Duodenal mucosa (tissue), 2 donors: ENCODE results near the gene CYB5D1.

ENCODE experiments used
- H3K27ac ChIP-seq: one replicate; pipeline ENCODE4 v1.7.0; 2013; ENCODE audit warnings: low read depth, low read length
- H3K27me3 ChIP-seq, 2 donors: one replicate each; pipeline ENCODE4 v1.7.0; 2013; ENCODE audit warnings: low read length in 2 of 2, control low read depth in 1 of 2; ENCODE audit not compliant: insufficient read depth in 2 of 2, control insufficient read depth in 1 of 2
- H3K36me3 ChIP-seq, 2 donors: one replicate each; pipeline ENCODE4 v1.7.0; 2013; ENCODE audit warnings: low read length in 2 of 2, control low read depth in 1 of 2; ENCODE audit not compliant: insufficient read depth in 2 of 2, control insufficient read depth in 1 of 2
- H3K4me1 ChIP-seq, 2 donors: one replicate each; pipeline ENCODE4 v1.7.0; 2013; ENCODE audit warnings: low read length in 2 of 2, control low read depth in 1 of 2; ENCODE audit not compliant: insufficient read depth in 2 of 2, control insufficient read depth in 1 of 2
- H3K4me3 ChIP-seq, 2 donors: one replicate each; pipeline ENCODE4 v1.7.0; 2013; ENCODE audit warnings: low read length in 2 of 2, low read depth in 1 of 2
- H3K9ac ChIP-seq, 2 donors: one replicate each; pipeline ENCODE4 v1.7.0; 2013; ENCODE audit warnings: low read length in 2 of 2, low read depth in 1 of 2
- H3K9me3 ChIP-seq, 2 donors: one replicate each; pipeline ENCODE4 v1.7.0; 2013; ENCODE audit warnings: low read length in 2 of 2, control low read depth in 1 of 2; ENCODE audit not compliant: control insufficient read depth in 1 of 2

The CYB5D1 gene

GRCh38 chr17:7820231-7820630 is 37.6 kb upstream of the CYB5D1 start:
- Histone ChIP-seq H3K27me3 (peaks cover 0 to 4% of the 10 kb centered on the region in 2 donors), H3K27ac (no peak overlapping the region), H3K4me3 (no peak overlapping the region), H3K9me3 (no peaks in the 10 kb centered on the region), H3K36me3 (no peaks in the 10 kb centered on the region), H3K9ac (no peak overlapping the region), H3K4me1 (no peaks in the 10 kb centered on the region)

- no peak overlapping the region for H3K4me3 ChIP-seq
- H3K27ac ChIP-seq = no peak overlapping the region
- peaks cover 0 to 4% of the 10 kb centered on the region in 2 donors for H3K27me3 ChIP-seq
- no peak overlapping the region for H3K9ac ChIP-seq
- H3K9me3 ChIP-seq = no peaks in the 10 kb centered on the region
- H3K4me1 ChIP-seq = peaks cover 0 to 5% of the 10 kb centered on the region in 2 donors
- no peaks in the 10 kb centered on the region for H3K36me3 ChIP-seq
These were observed 35.7 kb upstream of the CYB5D1 start for GRCh38 chr17:7822126-7822525.

- H3K4me3 ChIP-seq = no peak overlapping the region
- peaks cover 0 to 4% of the 10 kb centered on the region in 2 donors for H3K27me3 ChIP-seq
- H3K27ac ChIP-seq = no peak overlapping the region
- H3K9me3 ChIP-seq = no peaks in the 10 kb centered on the region
- no peaks in the 10 kb centered on the region for H3K36me3 ChIP-seq
- H3K4me1 ChIP-seq = peaks cover 0 to 5% of the 10 kb centered on the region in 2 donors
- H3K9ac ChIP-seq = no peak overlapping the region
These were observed 34.2 kb upstream of the CYB5D1 start for GRCh38 chr17:7823581-7824001.

- H3K9me3 ChIP-seq = no peaks in the 10 kb centered on the region
- no peak overlapping the region for H3K27ac ChIP-seq
- no peaks in the 10 kb centered on the region for H3K36me3 ChIP-seq
- peaks cover 0 to 4% of the 10 kb centered on the region in 2 donors for H3K27me3 ChIP-seq
- no peak overlapping the region for H3K4me3 ChIP-seq
- H3K4me1 ChIP-seq = peaks cover 0 to 5% of the 10 kb centered on the region in 2 donors
- H3K9ac ChIP-seq = no peak overlapping the region
These were observed 33.5 kb upstream of the CYB5D1 start for GRCh38 chr17:7824021-7824924.

- Histone ChIP-seq H3K27me3 (peaks cover 0 to 4% of the 10 kb centered on the region in 2 donors), H3K4me1 (peaks cover 0 to 5% of the 10 kb centered on the region in 2 donors), H3K27ac (no peak overlapping the region), H3K36me3 (no peaks in the 10 kb centered on the region), H3K9me3 (no peaks in the 10 kb centered on the region), H3K9ac (no peak overlapping the region), H3K4me3 (no peak overlapping the region)
These were observed 32.4 kb upstream of the CYB5D1 start for GRCh38 chr17:7825206-7825990.

GRCh38 chr17:7830616-7831015 is 27.2 kb upstream of the CYB5D1 start:
- Histone ChIP-seq H3K4me1 (peaks cover 8 to 16% of the 10 kb centered on the region in 2 donors), H3K9me3 (no peaks in the 10 kb centered on the region), H3K27me3 (no peaks in the 10 kb centered on the region), H3K36me3 (no peaks in the 10 kb centered on the region), H3K9ac (no peak overlapping the region), H3K27ac (no peak overlapping the region), H3K4me3 (no peak overlapping the region)

GRCh38 chr17:7831233-7831632 is 26.6 kb upstream of the CYB5D1 start:
- Histone ChIP-seq H3K36me3 (no peaks in the 10 kb centered on the region), H3K9me3 (no peaks in the 10 kb centered on the region), H3K4me3 (no peak overlapping the region), H3K4me1 (peaks cover 5 to 16% of the 10 kb centered on the region in 2 donors), H3K9ac (no peak overlapping the region), H3K27ac (no peak overlapping the region), H3K27me3 (no peaks in the 10 kb centered on the region)

GRCh38 chr17:7832431-7832830 is 25.4 kb upstream of the CYB5D1 start:
- H3K4me3 ChIP-seq = no peak overlapping the region

GRCh38 chr17:7833011-7833794 is 24.6 kb upstream of the CYB5D1 start:
- no peaks in the 10 kb centered on the region for H3K9me3 ChIP-seq
- no peak overlapping the region for H3K27ac ChIP-seq
- H3K36me3 ChIP-seq = no peaks in the 10 kb centered on the region
- no peaks in the 10 kb centered on the region for H3K27me3 ChIP-seq
- H3K4me1 ChIP-seq = peaks cover 19 to 31% of the 10 kb centered on the region in 2 donors
- H3K4me3 ChIP-seq = peak overlapping the region; percentile 82 to 92
- peak overlapping the region in 1 of 2 donors; percentile 77 for H3K9ac ChIP-seq

More at GRCh38 chr17:7832431-7832830, 25.4 kb upstream of the CYB5D1 start:
- no peak overlapping the region for H3K9ac ChIP-seq
- no peak overlapping the region for H3K27ac ChIP-seq
- H3K4me1 ChIP-seq = peaks cover 14 to 27% of the 10 kb centered on the region in 2 donors
- H3K9me3 ChIP-seq = no peaks in the 10 kb centered on the region
- H3K27me3 ChIP-seq = no peaks in the 10 kb centered on the region
- no peaks in the 10 kb centered on the region for H3K36me3 ChIP-seq
